Neural cell (in vitro differentiated cells): ENCODE measurements around the gene SLC35B1. TPM values are rescaled to one million over a fixed set of nuclear protein-coding genes. Genes with fewer than 3 reads are reported as not detected.

Source experiments
- H2AFZ ChIP-seq: fragments of 200-600, 300-800 bp; sonication (generic), shearing (Covaris generic); 2 replicates; pipeline ENCODE4 v1.6.0; 2014; ENCODE audit warnings: low read depth, mild to moderate bottlenecking, antibody characterized with exemption, low read length, moderate library complexity
- H3F3A ChIP-seq: fragments of 200-600 bp; shearing (Covaris generic); 2 replicates; pipeline ENCODE4 v1.6.1; 2016; ENCODE audit warnings: mild to moderate bottlenecking, moderate library complexity, mixed read lengths, antibody characterized with exemption, low read length; ENCODE audit not compliant: insufficient read depth, poor library complexity, severe bottlenecking
- H3K27ac ChIP-seq: fragments of 200-600, 300-800 bp; sonication (generic), shearing (Covaris generic); 2 replicates; pipeline ENCODE4 v1.5.1; 2014; ENCODE audit warnings: mild to moderate bottlenecking, low read length, moderate library complexity
- H3K27me3 ChIP-seq: fragments of 300-800, 200-600 bp; sonication (generic), shearing (Covaris generic); 2 replicates; pipeline ENCODE4 v1.6.0; 2014; ENCODE audit warnings: mild to moderate bottlenecking, low read depth, low read length, moderate library complexity; ENCODE audit not compliant: insufficient read depth
- H3K36me3 ChIP-seq: fragments of 300-800, 200-600 bp; sonication (generic), shearing (Covaris generic); 2 replicates; pipeline ENCODE4 v1.5.1; 2014; ENCODE audit warnings: mild to moderate bottlenecking, antibody characterized with exemption, low read length, moderate library complexity; ENCODE audit not compliant: insufficient read depth
- H3K4me2 ChIP-seq: fragments of 300-800, 200-600 bp; sonication (generic), shearing (Covaris generic); 2 replicates; pipeline ENCODE4 v1.6.0; 2014; ENCODE audit warnings: mild to moderate bottlenecking, low read length
- H3K4me3 ChIP-seq: fragments of 300-800, 200-600 bp; sonication (generic), shearing (Covaris generic); 2 replicates; pipeline ENCODE4 v1.5.1; 2014; ENCODE audit warnings: mild to moderate bottlenecking, low read length, moderate library complexity
- H3K79me2 ChIP-seq: fragments of 200-600 bp; shearing (Covaris generic); replicated peaks from 2 replicates; pipeline ENCODE4 v1.6.0; 2014; ENCODE audit warnings: mild to moderate bottlenecking, low read length, moderate library complexity; ENCODE audit not compliant: insufficient read depth
- H3K9ac ChIP-seq: fragments of 300-800, 200-600 bp; sonication (generic), shearing (Covaris generic); 2 replicates; pipeline ENCODE4 v1.6.1; 2016; ENCODE audit warnings: mild to moderate bottlenecking, low read length, mixed read lengths
- H3K9me2 ChIP-seq: fragments of 200-600 bp; shearing (Covaris generic); 2 replicates; pipeline ENCODE4 v1.6.1; 2016; ENCODE audit warnings: mild to moderate bottlenecking, low read length, mixed read lengths; ENCODE audit not compliant: insufficient read depth
- H3K9me3 ChIP-seq: fragments of 200-600, 300-800 bp; sonication (generic), shearing (Covaris generic); 2 replicates; pipeline ENCODE4 v1.6.1; 2016; ENCODE audit warnings: mild to moderate bottlenecking, mixed run types, low read length, moderate library complexity, mixed read lengths
- H4K20me1 ChIP-seq: fragments of 200-600 bp; shearing (Covaris generic); 2 replicates; pipeline ENCODE4 v1.6.1; 2016; ENCODE audit warnings: mild to moderate bottlenecking, mixed run types; ENCODE audit not compliant: insufficient read depth
- EP300 ChIP-seq: fragments of 450-650 bp; conservative IDR thresholded peaks from 2 replicates; pipeline ENCODE4 v1.6.1; 2014; ENCODE audit warnings: antibody characterized with exemption, mild to moderate bottlenecking, moderate library complexity; ENCODE audit not compliant: poor library complexity, severe bottlenecking
- EZH2 ChIP-seq: fragments of 200-600, 300-800 bp; shearing (Covaris generic), sonication (generic); IDR thresholded peaks from 2 replicates; pipeline ENCODE4 v1.6.1; 2014; ENCODE audit warnings: antibody characterized with exemption, low read length, borderline replicate concordance, mild to moderate bottlenecking; ENCODE audit not compliant: insufficient read depth, poor library complexity, severe bottlenecking
- MXI1 ChIP-seq: fragments of 450-650 bp; conservative IDR thresholded peaks from 2 replicates; pipeline ENCODE4 v1.6.1; 2014; ENCODE audit warnings: antibody characterized with exemption, mild to moderate bottlenecking; ENCODE audit not compliant: poor library complexity, severe bottlenecking
- POLR2AphosphoS5 ChIP-seq: IDR thresholded peaks from 2 replicates; pipeline ENCODE4 v1.6.1; 2012
- RAD21 ChIP-seq: fragments of 450-650 bp; conservative IDR thresholded peaks from 2 replicates; pipeline ENCODE4 v1.6.1; 2014; ENCODE audit warnings: antibody characterized with exemption, mild to moderate bottlenecking, moderate library complexity
- SMC3 ChIP-seq: fragments of 450-650 bp; conservative IDR thresholded peaks from 2 replicates; pipeline ENCODE4 v1.6.1; 2014; ENCODE audit warnings: antibody characterized with exemption, mild to moderate bottlenecking, moderate library complexity; ENCODE audit not compliant: poor library complexity
- TAF1 ChIP-seq: IDR thresholded peaks from 2 replicates; pipeline ENCODE4 v1.6.1; 2012; ENCODE audit warnings: low read depth
- polyA plus RNA-seq: library from polyadenylated mRNA; depleted of rRNA; stranded (reverse); fragments of >200 nt; gene quantifications from 2 replicates; pipeline ENCODE4 v1.2.3, GENCODE V29; 2014
- TF ChIP-seq, protein P1 (sequence below): fragments of 450-650 bp; IDR thresholded peaks from 2 replicates; pipeline ENCODE4 v1.5.1; 2014; ENCODE audit warnings: antibody characterized with exemption, mild to moderate bottlenecking, moderate library complexity; ENCODE audit not compliant: poor library complexity, severe bottlenecking
- TF ChIP-seq, protein P2 (sequence below): IDR thresholded peaks from 2 replicates; pipeline ENCODE4 v1.6.1; 2012; ENCODE audit warnings: borderline replicate concordance

SLC35B1 gene
- polyA plus RNA-seq, 1 donor from 2014 or later = 120 TPM

DNA sequence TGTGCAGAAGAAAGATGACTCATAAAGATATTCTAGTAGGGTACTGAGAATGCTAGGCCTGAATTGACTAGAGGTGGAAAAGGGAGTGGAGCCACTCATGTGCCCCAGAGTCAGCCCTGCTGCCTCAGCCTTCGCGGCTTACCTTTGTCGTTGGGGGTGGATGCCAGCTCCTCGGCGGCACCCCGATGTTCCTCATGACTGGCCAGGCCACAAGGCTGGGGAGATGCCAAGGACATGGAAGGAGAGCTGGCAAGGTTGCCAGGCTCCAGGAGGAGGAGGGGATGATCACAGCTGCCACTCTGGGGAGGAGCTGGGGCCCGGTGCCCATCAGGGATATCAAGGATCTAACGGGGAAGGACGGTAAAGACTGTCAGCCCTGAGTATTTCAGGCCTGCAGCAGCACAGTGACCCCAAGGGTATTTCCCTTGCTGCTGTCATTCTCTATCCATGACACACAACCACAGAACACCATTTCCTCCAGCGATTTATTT, 9.7 kb upstream of the SLC35B1 start:
- no peak for TF ChIP-seq TAF1
- TF ChIP-seq EP300 = no peak
- TF ChIP-seq, protein P1, sequence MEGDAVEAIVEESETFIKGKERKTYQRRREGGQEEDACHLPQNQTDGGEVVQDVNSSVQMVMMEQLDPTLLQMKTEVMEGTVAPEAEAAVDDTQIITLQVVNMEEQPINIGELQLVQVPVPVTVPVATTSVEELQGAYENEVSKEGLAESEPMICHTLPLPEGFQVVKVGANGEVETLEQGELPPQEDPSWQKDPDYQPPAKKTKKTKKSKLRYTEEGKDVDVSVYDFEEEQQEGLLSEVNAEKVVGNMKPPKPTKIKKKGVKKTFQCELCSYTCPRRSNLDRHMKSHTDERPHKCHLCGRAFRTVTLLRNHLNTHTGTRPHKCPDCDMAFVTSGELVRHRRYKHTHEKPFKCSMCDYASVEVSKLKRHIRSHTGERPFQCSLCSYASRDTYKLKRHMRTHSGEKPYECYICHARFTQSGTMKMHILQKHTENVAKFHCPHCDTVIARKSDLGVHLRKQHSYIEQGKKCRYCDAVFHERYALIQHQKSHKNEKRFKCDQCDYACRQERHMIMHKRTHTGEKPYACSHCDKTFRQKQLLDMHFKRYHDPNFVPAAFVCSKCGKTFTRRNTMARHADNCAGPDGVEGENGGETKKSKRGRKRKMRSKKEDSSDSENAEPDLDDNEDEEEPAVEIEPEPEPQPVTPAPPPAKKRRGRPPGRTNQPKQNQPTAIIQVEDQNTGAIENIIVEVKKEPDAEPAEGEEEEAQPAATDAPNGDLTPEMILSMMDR = no peak
- TF ChIP-seq POLR2AphosphoS5 = no peak
- no peak for TF ChIP-seq EZH2
- TF ChIP-seq, protein P2, sequence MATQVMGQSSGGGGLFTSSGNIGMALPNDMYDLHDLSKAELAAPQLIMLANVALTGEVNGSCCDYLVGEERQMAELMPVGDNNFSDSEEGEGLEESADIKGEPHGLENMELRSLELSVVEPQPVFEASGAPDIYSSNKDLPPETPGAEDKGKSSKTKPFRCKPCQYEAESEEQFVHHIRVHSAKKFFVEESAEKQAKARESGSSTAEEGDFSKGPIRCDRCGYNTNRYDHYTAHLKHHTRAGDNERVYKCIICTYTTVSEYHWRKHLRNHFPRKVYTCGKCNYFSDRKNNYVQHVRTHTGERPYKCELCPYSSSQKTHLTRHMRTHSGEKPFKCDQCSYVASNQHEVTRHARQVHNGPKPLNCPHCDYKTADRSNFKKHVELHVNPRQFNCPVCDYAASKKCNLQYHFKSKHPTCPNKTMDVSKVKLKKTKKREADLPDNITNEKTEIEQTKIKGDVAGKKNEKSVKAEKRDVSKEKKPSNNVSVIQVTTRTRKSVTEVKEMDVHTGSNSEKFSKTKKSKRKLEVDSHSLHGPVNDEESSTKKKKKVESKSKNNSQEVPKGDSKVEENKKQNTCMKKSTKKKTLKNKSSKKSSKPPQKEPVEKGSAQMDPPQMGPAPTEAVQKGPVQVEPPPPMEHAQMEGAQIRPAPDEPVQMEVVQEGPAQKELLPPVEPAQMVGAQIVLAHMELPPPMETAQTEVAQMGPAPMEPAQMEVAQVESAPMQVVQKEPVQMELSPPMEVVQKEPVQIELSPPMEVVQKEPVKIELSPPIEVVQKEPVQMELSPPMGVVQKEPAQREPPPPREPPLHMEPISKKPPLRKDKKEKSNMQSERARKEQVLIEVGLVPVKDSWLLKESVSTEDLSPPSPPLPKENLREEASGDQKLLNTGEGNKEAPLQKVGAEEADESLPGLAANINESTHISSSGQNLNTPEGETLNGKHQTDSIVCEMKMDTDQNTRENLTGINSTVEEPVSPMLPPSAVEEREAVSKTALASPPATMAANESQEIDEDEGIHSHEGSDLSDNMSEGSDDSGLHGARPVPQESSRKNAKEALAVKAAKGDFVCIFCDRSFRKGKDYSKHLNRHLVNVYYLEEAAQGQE = no peak
- no peak for TF ChIP-seq MXI1
- TF ChIP-seq SMC3 = no peak
- TF ChIP-seq RAD21 = no peak
- Histone ChIP-seq H2AFZ (no peak overlapping the region), H3K27me3 (no peaks in the 10 kb centered on the region), H3K79me2 (no peaks in the 10 kb centered on the region), H3K9ac (no peak overlapping the region), H3K9me2 (no peaks in the 10 kb centered on the region), H3K4me3 (no peak overlapping the region), H3K9me3 (no peaks in the 10 kb centered on the region), H3K27ac (no peak overlapping the region), H4K20me1 (no peaks in the 10 kb centered on the region), H3K36me3 (no peaks in the 10 kb centered on the region), H3F3A (no peaks in the 10 kb centered on the region), H3K4me2 (no peak overlapping the region)

DNA sequence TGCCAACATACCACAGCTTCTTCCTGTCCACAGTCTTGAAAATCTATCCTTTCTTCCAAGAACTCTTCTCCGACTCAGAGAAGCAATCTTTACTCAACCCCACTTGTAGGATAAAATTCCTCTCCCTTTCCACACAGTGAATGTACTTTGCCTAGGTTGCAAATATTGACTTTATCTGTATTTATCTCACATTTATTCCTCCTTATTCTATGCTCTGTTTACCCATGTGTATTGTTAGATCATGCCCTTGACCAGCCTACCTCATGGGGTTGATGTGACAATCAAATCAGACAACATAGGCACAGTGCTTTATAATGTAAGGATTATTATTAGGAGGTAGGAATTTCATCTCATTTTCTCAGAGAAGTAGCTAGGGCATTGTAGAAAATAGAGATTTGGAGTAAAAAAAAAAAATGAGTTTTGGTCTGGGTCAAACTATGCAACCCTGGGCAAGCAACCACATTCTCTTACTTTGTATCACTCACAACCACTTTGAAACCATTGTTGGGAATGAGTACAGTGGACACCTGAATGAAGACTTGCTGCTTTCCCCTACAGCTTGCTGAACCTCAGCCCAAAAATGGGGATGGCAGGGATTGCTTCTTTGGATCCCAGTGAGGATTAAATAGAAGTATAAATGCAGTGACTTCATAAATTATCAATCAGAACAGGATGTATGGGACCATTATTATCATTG, 9.1 kb upstream of the SLC35B1 start:
- H3F3A ChIP-seq = no peaks in the 10 kb centered on the region
- H3K9me3 ChIP-seq = no peaks in the 10 kb centered on the region
- H2AFZ ChIP-seq = no peak overlapping the region
- H3K36me3 ChIP-seq = no peaks in the 10 kb centered on the region
- H3K4me3 ChIP-seq = no peak overlapping the region
- no peak overlapping the region for H3K9ac ChIP-seq
- H3K4me2 ChIP-seq = no peak overlapping the region
- no peaks in the 10 kb centered on the region for H3K27me3 ChIP-seq
- no peaks in the 10 kb centered on the region for H3K9me2 ChIP-seq
- no peak overlapping the region for H3K27ac ChIP-seq
- TF ChIP-seq EZH2 (no peak), MXI1 (no peak), POLR2AphosphoS5 (no peak)
- TF ChIP-seq, protein P1 = no peak
- no peaks in the 10 kb centered on the region for H3K79me2 ChIP-seq
- H4K20me1 ChIP-seq = no peaks in the 10 kb centered on the region
